Endothelial cell of umbilical vein (primary cell): ENCODE results near the gene MMP23B. TPM values are rescaled to one million over a fixed set of nuclear protein-coding genes. Genes with fewer than 3 reads are reported as not detected.

Experiments
- BruUV-seq: library from RNA; stranded (reverse); fragments of 400-500 nt; replicated peaks from 2 replicates; lab custom pipeline; 2021; lab: Mats Ljungman, UMichigan
- CTCF ChIA-PET: fragments of 300-600, 350-600 bp; sonication (Branson Sonifier 250); formaldehyde crosslinking; loops from one replicate; lab custom pipeline; 2021; ENCODE audit warnings: antibody characterized with exemption, inconsistent platforms; lab: Charles Lee
- POLR2A ChIA-PET: fragments of 300-600, 350-600 bp; sonication (Branson Sonifier 250); formaldehyde crosslinking; loops from one replicate; lab custom pipeline; 2021; ENCODE audit warnings: antibody characterized with exemption, inconsistent platforms; lab: Charles Lee
- DNase-seq: peaks from one replicate; pipeline ENCODE4 v3.0.0-alpha.2; 2011; ENCODE audit warnings: low read depth, low spot score
- FAIRE-seq: peaks from 2 replicates; lab custom pipeline; 2011; peaks lifted over from hg19 to GRCh38; lab: Jason Lieb, UNC
- H2AFZ ChIP-seq: 2 replicates; pipeline ENCODE4 v1.6.0; 2012; ENCODE audit warnings: low read depth, low read length, control low read depth, inconsistent platforms
- H3K27ac ChIP-seq: 2 replicates; pipeline ENCODE4 v1.5.1; 2011; ENCODE audit warnings: low read depth, mild to moderate bottlenecking, control low read depth, low read length, moderate library complexity; ENCODE audit not compliant: insufficient read depth
- H3K27me3 ChIP-seq, 2 experiments: 2 replicates each; pipeline versions ENCODE4 v1.6.0 to v1.6.1; 2011; ENCODE audit warnings: low read length in 2 of 2, mixed read lengths in 1 of 2; ENCODE audit not compliant: control insufficient read depth in 2 of 2, insufficient read depth in 2 of 2
- H3K36me3 ChIP-seq, 2 experiments: 2 replicates in 1 of 2; 3 replicates in 1 of 2; pipeline ENCODE4 v1.5.1; 2011; ENCODE audit warnings: low read length in 2 of 2, mild to moderate bottlenecking in 1 of 2, moderate library complexity in 1 of 2; ENCODE audit not compliant: control insufficient read depth in 2 of 2, insufficient read depth in 2 of 2; ENCODE audit errors: extremely low read depth in 1 of 2
- H3K4me1 ChIP-seq: 3 replicates; pipeline ENCODE4 v1.5.1; 2011; ENCODE audit warnings: mild to moderate bottlenecking, low read length; ENCODE audit not compliant: control insufficient read depth, insufficient read depth; ENCODE audit errors: extremely low read depth
- H3K4me2 ChIP-seq: 2 replicates; pipeline ENCODE4 v1.6.1; 2011; ENCODE audit warnings: low read length, control low read depth, mixed read lengths; ENCODE audit not compliant: insufficient read depth
- H3K4me3 ChIP-seq, 3 experiments: fragments of 200-600 bp in 1 of 3; sonication (generic), shearing (Covaris generic) in 1 of 3; replicated peaks in 1 of 3; 2 replicates each; pipeline ENCODE4 v1.5.1; 2011 to 2016; ENCODE audit warnings: control low read depth in 3 of 3, low read length in 3 of 3, mild to moderate bottlenecking in 2 of 3, inconsistent platforms in 1 of 3, low read depth in 1 of 3, moderate library complexity in 1 of 3; ENCODE audit not compliant: insufficient read depth in 1 of 3
- H3K79me2 ChIP-seq: 2 replicates; pipeline ENCODE4 v1.6.0; 2012; ENCODE audit warnings: low read length, inconsistent platforms; ENCODE audit not compliant: control insufficient read depth, insufficient read depth
- H3K9ac ChIP-seq: replicated peaks from 2 replicates; pipeline ENCODE3; 2011; ENCODE audit warnings: low read length, control low read depth; ENCODE audit not compliant: insufficient read depth; ENCODE audit errors: extremely low read depth
- H3K9me1 ChIP-seq: replicated peaks from 3 replicates; pipeline ENCODE4 v1.6.0; 2011; ENCODE audit warnings: mild to moderate bottlenecking, low read length; ENCODE audit not compliant: control insufficient read depth, insufficient read depth; ENCODE audit errors: extremely low read depth
- H3K9me3 ChIP-seq: replicated peaks from 2 replicates; pipeline ENCODE4 v1.5.1; 2012; ENCODE audit warnings: low read length, inconsistent platforms; ENCODE audit not compliant: control insufficient read depth, insufficient read depth
- H4K20me1 ChIP-seq: replicated peaks from 2 replicates; pipeline ENCODE3; 2011; ENCODE audit warnings: mild to moderate bottlenecking, low read length; ENCODE audit not compliant: control insufficient read depth, insufficient read depth; ENCODE audit errors: extremely low read depth
- EZH2 ChIP-seq: IDR thresholded peaks from 2 replicates; pipeline ENCODE4 v1.6.1; 2012; ENCODE audit warnings: borderline replicate concordance, low read depth, mild to moderate bottlenecking, moderate library complexity, low read length, inconsistent platforms; ENCODE audit not compliant: severe bottlenecking
- FOS ChIP-seq: IDR thresholded peaks from 2 replicates; pipeline ENCODE4 v1.6.1; 2011; ENCODE audit warnings: mild to moderate bottlenecking, low read length, moderate library complexity, borderline replicate concordance; ENCODE audit not compliant: insufficient read depth
- GATA2 ChIP-seq: IDR thresholded peaks from 2 replicates; pipeline ENCODE4 v1.7.0; 2011; ENCODE audit warnings: low read depth, mild to moderate bottlenecking, moderate library complexity, mixed read lengths, low read length; ENCODE audit not compliant: insufficient read length, insufficient read depth
- JUN ChIP-seq: IDR thresholded peaks from 2 replicates; pipeline ENCODE4 v1.6.1; 2011; ENCODE audit warnings: borderline replicate concordance, low read depth; ENCODE audit not compliant: insufficient read length, insufficient read depth
- MYC ChIP-seq: IDR thresholded peaks from one replicate; pipeline ENCODE4 v1.6.1; 2011; ENCODE audit warnings: mild to moderate bottlenecking, low read depth, low read length
- POLR2A ChIP-seq: IDR thresholded peaks from 2 replicates; pipeline ENCODE4 v1.6.1; 2012; ENCODE audit warnings: low read depth, mild to moderate bottlenecking, control low read depth, low read length
- POLR2AphosphoS5 ChIP-seq: IDR thresholded peaks from 2 replicates; pipeline ENCODE4 v1.6.1; 2012; ENCODE audit warnings: low read depth, mild to moderate bottlenecking, control low read depth, low read length, moderate library complexity; ENCODE audit not compliant: insufficient read depth
- dilution Hi-C: fragments of 300-500 bp; cut with MboI; formaldehyde crosslinking; loops from one replicate; pipeline ENCODE4 v1.15.0; 2019; ENCODE audit warnings: low sequenced_read_pairs; ENCODE audit not compliant: extremely low pct_ligation_motif_present
- intact Hi-C: fragments of 100-400 bp; cut with micrococcal nuclease; formaldehyde crosslinking; loops from one replicate; pipeline ENCODE4 v1.10.0; 2022
- polyA plus RNA-seq, 4 experiments: library from polyadenylated mRNA; depleted of rRNA in 3 of 4; stranded (reverse) in 3 of 4; unstranded in 1 of 4; fragments of >200 nt; gene quantifications; 2 replicates each; pipeline versions ENCODE4 v1.2.1 to v1.2.3, GENCODE V29; 2011 to 2012; ENCODE audit warnings: missing spikeins in 1 of 4
- total RNA-seq: library from RNA; stranded (reverse); gene quantifications from 2 replicates; pipeline ENCODE4 v1.2.3, GENCODE V29; 2021
- TF ChIP-seq, protein P1 (sequence below): IDR thresholded peaks from 2 replicates; pipeline ENCODE4 v1.6.1; 2011; ENCODE audit not compliant: insufficient read depth, insufficient read length
- TF ChIP-seq, protein P2 (sequence below), 2 donors: IDR thresholded peaks; 1 replicate in 1 of 2; 2 replicates in 1 of 2; pipeline ENCODE4 v1.5.1; 2011; ENCODE audit warnings: low read length in 2 of 2, mild to moderate bottlenecking in 2 of 2, moderate library complexity in 2 of 2, control low read depth in 1 of 2, inconsistent platforms in 1 of 2, low read depth in 1 of 2; ENCODE audit not compliant: insufficient read depth in 1 of 2; ENCODE audit errors: extremely low read depth in 1 of 2

Gene MMP23B
- total and polyA plus RNA-seq, 2 donors (not counting 3 experiments of a cell fraction or from before 2014, with no cell fraction given): 0.62 to 5.3 TPM

DNA sequence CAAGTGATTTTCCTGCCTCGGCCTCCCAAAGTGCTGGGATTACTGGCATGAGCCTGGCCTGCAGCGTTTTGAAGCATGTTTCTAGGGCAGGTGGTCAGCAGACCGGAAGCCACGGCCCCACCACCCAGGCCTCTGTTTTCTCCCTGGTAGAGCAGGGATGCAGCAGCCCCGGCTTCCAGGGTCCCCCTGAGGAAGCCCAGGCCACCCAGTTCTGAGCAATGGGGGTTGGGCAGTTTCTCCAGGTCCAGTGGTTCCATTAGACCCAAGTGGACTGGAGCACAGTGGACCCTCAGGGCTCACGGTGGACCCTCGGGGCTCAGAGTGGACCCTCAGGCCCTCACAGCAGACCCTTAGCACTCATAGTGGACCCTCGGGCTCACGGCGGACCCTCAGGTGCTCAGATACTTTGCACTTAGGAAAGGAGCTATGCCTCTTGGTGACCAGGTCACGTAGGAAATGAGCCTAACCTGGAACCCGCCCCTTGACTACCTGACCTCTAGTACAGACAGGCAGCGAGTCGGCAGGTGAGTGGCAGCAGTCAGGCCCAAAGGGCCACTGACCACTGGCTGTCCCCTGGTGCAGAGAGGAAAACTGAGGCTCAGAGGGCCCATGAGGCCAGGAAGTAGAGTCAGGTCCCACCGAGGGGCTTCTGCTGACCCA, 27.5 kb upstream of the MMP23B start:
- CTCF ChIA-PET: interaction anchor here (1.3 kb wide), 1 partner anchor 25 kb away, joined by 3 read pairs; no protein-coding TSS in a partner anchor
- Histone ChIP-seq H3K4me1 (no peaks in the 10 kb centered on the region), H3K9ac (no peak overlapping the region), H3K27ac (no peak overlapping the region), H3K4me2 (no peak overlapping the region), H3K4me3 (no peak overlapping the region), H3K36me3 (no peaks in the 10 kb centered on the region), H3K9me3 (no peaks in the 10 kb centered on the region), H2AFZ (no peak overlapping the region), H3K9me1 (no peaks in the 10 kb centered on the region), H4K20me1 (no peaks in the 10 kb centered on the region), H3K27me3 (peaks cover 4 to 8% of the 10 kb centered on the region in 2 experiments), H3K79me2 (no peaks in the 10 kb centered on the region)
- intact Hi-C loops: no loop called here
- no peak for DNase-seq
- POLR2A ChIA-PET: no interaction called here
- dilution Hi-C loops: no loop called here
- TF ChIP-seq, protein P1, sequence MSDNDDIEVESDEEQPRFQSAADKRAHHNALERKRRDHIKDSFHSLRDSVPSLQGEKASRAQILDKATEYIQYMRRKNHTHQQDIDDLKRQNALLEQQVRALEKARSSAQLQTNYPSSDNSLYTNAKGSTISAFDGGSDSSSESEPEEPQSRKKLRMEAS: no peak
- TF ChIP-seq JUN: no peak
- no peak for TF ChIP-seq POLR2A
- TF ChIP-seq POLR2AphosphoS5: no peak
- TF ChIP-seq FOS: no peak
- no peak for TF ChIP-seq GATA2
- no peak for TF ChIP-seq MYC
- TF ChIP-seq EZH2: no peak
- TF ChIP-seq, protein P2, sequence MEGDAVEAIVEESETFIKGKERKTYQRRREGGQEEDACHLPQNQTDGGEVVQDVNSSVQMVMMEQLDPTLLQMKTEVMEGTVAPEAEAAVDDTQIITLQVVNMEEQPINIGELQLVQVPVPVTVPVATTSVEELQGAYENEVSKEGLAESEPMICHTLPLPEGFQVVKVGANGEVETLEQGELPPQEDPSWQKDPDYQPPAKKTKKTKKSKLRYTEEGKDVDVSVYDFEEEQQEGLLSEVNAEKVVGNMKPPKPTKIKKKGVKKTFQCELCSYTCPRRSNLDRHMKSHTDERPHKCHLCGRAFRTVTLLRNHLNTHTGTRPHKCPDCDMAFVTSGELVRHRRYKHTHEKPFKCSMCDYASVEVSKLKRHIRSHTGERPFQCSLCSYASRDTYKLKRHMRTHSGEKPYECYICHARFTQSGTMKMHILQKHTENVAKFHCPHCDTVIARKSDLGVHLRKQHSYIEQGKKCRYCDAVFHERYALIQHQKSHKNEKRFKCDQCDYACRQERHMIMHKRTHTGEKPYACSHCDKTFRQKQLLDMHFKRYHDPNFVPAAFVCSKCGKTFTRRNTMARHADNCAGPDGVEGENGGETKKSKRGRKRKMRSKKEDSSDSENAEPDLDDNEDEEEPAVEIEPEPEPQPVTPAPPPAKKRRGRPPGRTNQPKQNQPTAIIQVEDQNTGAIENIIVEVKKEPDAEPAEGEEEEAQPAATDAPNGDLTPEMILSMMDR (IDR thresholded peaks at IDR 0.05; ENCODE audit: extremely low read depth in 1 of 2, insufficient read depth in 1 of 2, low read depth in 1 of 2, low read length in 2 of 2): no peak
- BruUV-seq: no TSS peak
- no peak for FAIRE-seq
